NCI-H748 treated with DMSO at 0.1 percent for 48 hours (cell line): ENCODE measurements around the gene MAP3K13.

Experiments
- DNase-seq: peaks from one replicate; lab custom pipeline; 2025; lab: John Stamatoyannopoulos, UW

The MAP3K13 gene, protein sequence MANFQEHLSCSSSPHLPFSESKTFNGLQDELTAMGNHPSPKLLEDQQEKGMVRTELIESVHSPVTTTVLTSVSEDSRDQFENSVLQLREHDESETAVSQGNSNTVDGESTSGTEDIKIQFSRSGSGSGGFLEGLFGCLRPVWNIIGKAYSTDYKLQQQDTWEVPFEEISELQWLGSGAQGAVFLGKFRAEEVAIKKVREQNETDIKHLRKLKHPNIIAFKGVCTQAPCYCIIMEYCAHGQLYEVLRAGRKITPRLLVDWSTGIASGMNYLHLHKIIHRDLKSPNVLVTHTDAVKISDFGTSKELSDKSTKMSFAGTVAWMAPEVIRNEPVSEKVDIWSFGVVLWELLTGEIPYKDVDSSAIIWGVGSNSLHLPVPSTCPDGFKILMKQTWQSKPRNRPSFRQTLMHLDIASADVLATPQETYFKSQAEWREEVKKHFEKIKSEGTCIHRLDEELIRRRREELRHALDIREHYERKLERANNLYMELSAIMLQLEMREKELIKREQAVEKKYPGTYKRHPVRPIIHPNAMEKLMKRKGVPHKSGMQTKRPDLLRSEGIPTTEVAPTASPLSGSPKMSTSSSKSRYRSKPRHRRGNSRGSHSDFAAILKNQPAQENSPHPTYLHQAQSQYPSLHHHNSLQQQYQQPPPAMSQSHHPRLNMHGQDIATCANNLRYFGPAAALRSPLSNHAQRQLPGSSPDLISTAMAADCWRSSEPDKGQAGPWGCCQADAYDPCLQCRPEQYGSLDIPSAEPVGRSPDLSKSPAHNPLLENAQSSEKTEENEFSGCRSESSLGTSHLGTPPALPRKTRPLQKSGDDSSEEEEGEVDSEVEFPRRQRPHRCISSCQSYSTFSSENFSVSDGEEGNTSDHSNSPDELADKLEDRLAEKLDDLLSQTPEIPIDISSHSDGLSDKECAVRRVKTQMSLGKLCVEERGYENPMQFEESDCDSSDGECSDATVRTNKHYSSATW

DNA sequence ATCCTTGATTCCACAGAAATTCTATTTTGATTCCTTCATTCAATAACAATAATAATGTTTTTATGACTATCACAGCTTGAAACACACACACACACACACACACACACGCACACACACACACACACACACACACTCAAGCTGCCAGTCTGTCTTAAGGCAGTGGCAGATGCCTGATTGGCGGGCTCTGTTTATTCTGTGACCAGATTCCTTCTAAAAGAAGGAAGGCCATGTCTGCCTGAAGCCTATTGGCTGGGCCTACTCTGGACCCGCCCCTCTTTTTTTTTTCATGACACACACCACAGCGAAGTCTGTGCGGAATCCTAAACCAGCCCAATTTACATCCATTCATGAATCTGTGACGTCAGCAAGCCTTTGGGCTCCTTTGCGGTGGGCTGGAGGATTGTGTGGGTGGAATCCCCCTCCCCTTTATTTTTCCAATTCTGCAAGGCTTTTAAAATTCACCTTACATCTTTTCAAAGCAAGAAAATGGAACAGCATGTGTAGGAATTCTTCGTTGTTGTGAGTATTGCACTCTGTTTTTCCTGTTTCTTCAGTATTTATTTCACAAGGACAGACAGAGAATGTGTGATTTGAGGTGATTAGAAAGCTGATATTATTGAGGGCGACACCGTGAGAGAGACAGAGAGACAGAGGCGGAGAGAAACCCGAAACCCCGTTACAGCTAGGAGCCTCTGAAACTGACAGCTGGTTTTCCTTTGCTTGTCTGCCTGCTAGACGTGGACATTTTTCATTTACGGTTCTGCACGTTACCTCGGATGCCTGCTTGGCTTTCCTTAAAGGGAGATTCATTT lies at the start of gene MAP3K13:
Gene MAP3K13 (plus strand): TSS at position 287 of the 812 bp plus-strand sequence. CDS start 65,446 bp downstream, outside the sequence.
- peak; percentile 63 for DNase-seq

DNA sequence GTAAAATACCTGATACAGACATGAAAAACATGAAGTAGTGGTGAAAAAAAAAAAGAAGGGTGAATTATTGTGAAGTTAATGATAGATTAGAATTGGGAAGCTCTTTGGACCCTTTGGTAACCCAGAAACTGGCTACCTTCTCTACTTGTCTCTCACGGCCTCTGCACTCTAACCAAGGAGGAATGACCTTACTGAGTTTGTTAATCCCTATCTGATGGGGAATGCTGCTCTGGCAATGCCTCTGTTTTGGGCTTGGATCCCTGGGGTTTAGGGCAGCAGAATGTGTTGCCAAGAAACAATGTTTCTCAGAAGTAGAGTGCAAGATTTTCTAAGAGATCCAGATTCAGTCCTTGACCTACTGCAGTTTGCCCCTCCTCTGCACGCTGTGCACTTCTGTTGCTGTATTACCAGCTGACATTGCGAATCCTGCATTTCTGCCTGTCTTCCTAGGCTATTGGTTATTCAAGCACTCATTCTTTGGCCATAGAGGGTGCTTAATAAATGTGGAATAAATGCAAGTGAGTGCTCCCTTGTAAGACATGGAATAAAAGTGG lies 49.2 kb upstream of the MAP3K13 start:
- no peak for DNase-seq

DNA sequence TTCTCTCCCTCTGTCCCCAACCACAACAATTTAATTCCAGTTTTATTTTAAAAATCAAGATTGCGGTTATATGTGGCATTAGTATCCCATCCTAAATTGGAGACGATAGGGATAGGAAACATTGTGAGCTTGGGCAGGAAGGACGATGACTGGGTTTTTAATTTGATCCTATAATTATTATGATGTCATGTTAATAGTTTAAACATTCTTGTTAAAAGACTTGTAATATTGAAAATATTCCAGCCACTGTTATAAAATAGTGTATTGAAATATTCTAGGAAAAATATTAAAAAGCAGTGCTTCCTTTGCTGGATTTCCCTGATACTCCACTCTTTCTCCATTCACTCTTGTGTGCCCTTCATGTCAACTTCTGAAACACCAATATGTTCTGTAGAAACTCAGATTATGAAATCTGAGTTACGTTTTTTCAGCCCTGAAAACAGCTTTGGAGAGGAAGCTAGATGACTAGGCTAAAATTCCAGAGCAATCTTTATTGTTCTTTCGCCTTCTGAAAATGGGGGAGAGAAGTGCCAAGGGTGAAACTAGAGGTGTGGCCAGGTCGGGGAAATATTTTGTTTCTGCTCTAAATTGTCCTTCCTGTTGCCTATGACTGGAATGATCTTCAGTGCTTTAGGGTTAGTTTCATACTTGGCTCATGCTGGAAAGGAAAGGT lies 46.1 kb upstream of the MAP3K13 start:
- no peak for DNase-seq

DNA sequence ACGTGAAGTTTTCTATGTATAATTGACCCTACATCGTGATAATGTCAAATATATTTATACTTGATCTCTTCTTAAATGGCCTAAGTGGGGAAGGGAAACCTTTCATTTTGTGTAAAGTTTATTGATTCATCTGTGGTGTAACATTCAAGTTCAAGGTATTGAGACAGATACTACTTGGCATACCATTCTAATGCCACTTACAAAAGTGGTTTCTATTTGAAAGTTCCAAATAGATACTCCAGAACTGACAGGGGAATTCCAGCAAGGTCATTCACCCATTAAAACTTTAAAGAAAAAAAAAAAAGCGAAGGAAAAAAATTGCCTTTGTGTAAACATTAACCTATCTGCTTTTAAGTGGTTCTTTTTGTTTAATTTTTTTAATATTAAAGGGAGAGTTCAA lies 45.3 kb upstream of the MAP3K13 start:
- no peak for DNase-seq

DNA sequence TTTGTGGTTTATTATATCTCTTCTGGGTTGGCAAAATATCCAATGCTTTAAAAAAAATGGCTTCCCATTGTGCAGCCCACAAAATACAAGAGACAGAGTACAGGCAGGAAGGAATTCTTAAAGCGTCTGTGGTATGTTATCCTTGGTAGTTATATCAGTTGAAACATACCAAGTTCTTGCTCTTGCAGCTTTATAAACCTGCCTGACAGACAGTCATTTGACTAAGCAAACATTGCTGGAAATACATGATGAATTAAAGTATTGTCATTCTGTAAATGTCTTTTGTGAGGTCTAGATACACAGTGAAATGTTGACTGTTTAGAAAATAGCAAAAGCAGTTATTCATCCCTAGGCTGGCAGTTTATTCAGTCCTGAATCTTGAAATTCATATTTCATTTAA lies 44.8 kb upstream of the MAP3K13 start:
- no peak for DNase-seq

DNA sequence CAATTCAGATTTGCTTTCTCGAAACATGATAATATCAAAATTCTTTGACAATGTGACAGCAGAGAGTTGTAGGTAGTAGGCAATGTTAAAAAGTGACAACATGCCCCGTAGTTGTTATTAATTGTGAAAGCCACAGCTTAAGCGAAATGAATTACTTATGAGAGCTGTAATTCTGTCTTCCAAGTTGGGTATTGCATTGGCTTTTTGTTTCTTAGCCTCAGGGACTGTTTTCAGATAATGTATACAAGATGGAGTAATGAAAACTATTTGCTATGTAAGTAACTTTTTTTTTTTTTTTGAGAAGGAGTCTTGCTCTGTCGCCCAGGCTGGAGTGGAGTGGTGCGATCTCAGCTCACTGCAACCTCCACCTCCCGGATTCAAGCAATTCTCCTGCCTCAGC lies 43.1 kb upstream of the MAP3K13 start:
- DNase-seq: no peak

DNA sequence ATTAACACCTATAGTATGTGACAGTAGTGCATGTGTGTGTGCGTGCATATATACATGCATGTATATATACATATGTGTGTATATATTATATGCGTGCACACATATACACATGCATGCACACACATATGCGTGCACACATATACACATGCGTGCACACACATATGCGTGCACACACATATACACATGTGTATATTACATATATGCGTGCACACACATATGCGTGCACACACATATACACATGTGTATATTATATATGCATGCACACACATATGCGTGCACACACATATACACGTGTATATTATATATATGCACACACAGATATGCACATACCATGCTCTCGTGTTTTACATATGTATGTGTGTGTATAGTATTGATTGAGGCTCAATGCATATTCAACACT lies 42.0 kb upstream of the MAP3K13 start:
- DNase-seq: no peak

DNA sequence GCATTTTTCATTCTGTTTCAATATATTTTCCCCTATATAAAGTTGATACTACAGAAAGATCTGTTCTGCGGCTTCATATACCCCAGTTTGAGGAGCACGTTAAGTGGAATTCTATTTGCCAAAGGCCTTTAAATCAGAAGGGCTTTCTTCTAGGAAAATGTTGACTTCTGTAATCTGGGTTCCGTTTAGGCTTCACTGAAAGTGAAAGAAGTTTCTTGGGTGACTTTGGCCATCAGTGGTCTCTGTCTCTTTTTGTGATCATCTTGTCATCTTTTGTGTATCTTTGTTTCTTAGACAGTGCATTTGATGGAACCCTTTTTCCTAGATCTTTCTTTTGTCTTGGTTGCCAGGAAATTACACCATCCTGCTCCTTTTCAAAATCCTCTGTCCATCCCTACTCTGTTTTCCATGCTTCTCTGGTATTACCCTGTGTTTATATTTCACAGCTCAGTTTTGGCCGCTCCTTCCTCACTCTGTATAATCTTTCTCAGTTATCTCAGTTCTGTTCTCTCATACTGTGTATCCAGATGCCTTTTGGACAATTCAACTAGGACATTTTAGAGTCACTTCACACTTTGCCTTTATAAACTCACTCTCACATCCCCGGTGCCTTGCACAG lies 40.7 kb upstream of the MAP3K13 start:
- no peak for DNase-seq

DNA sequence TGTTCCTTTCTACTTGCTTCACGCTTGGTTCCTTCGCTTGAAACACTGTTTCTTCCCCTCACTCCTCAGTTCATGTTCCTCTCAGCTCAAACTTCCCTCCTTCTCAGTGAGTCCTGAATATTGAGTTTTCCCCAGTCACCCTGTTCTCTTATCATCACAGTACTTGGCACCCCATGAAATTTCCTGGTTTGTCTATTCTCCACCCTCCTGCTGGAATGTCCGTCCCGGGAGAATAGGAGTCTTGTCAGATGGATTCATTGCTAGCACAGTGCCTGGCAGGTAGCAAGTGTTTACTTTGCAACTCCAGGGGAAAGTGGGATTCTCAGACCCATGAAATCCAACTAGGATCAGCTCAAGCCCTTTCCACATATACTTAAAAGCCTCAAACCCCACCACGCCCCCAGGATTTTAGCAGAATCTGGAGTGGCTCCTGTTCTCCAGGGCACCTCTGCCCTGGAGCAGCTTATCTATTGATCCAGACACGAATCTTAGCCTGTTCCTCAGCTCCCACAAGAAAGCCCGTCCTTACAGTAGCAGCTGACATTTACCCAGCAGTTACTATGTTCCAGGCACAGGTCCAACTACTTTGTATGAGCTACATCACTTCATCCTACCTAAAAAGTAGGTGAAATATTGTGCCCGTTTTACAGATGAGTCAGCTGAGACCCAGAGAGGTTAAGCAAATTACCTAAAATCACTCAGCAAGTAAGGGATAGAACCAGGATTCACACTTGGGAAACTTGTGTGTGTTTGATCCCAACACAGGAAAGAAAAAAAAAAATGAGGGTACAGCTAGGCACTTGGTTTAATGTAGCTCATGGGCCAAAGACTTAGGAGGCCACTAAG lies 36.8 kb upstream of the MAP3K13 start:
- no peak for DNase-seq

DNA sequence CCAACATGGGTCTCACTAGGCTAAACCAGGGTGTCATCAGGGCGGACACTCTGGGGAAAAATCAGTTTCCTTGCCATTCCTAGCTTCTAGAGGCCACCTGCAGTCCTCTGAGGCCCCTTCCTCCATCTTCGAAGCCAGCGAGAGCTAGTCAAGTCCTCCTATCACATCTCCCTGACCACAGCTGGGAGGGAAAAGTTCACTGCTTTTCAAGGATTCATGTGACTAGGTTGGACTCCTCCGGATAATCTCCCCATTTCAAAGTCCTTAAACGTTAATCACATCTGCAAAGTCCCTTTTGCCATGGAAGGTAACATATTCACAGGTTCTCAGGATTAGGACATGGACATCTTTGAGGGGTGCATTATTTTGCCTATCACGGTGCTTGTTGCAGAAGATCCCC lies 35.9 kb upstream of the MAP3K13 start:
- no peak for DNase-seq

DNA sequence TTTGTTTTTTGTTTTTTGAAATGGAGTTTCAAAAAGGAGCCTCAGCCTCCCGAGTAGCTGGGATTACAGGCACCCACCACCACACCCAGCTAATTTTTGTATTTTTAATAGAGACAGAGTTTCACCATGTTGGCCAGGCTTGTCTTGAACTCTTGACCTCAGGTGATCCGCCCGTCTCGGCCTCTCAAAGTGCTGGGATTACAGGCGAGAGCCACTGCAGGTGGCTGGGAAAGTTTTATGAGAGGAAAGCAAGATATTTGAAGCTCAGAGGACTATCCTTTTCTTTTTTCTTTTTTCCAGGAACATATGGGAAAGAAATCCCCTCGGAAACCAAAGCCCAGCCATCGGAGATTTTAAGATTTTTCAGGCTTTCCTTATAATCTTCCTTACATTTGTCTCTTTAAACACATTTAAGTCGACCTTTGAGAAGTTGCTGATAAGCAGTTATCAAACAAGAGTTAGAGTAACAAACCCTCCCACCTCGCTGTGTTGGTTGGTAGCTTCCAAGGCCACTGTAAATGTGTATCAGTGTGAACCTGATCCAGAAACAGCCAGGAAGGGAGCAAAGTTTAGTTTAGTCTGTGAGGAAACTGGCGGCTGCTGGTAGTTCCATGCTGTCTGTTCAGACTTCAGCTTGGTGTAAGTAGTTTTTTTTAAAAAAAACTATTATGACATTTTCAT lies 34.5 kb upstream of the MAP3K13 start:
- no peak for DNase-seq

DNA sequence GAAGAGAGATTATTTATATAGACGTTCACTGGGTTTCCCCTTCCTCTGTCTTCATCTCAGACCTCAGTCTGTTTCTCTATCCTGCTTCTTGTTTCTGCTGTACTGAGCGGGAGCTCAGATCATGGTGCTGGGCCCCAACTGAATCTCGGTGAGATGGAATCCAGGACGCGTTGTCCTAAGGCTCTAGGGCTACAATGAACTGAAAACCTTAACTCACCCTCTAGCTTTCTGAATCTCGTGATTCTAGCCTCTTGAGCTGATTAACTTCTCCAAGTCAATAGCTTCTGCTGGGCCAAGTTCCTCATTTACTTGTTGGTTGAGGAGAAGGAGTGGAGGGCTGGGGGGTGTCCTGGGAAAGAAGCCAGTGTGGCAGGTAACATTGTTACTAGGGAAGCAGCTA lies 32.7 kb upstream of the MAP3K13 start:
- DNase-seq: no peak

DNA sequence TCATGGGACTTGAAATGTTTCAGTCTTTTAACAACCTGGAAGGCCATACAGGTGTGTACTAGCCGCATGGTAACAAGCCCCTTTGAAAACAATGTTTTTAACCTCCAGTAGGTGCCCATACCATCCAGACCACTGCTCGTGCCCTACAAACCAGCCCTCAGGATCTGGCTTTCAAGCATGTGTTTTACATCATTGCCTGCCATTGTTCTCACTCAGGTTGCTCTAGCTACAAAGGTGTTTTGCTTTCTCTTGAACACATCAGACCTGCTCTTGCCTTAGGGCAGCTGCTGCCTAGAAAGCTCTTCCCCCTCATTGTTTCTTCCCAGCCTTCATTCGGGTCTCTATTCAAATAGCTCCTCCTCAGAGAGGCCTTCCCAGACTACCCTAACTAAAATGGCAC lies 32.3 kb upstream of the MAP3K13 start:
- no peak for DNase-seq

DNA sequence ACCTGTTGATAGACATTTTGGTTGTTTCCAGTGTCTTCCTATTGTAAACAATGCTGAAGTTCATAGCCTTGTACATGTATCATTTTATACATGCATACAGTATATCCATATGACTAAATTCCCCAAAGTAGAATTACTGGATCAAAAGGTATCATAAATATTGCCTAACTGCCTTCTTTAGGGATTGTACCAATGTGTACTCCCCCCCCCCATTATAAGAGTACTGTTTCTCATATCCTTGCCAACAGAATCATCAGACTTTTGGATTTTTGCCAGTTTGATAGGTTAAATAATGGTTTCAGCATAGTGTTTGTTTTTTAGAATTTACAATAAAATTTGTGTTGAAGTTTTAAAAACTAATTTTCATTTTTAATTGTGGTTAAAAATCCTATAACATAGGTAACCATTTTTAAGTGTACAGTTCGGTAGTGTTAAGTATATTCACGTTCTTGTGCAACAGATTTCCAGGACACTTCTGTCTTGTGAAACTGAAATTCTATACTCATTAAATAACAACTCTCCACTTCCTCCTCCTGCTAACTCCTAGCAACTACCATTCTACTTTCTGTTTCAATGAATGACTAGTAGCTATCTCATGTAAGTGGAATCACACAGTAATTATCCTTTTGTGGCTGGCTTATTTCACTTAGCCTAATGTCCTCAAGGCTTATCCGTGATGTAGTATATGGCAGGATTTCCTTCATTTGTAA lies 30.8 kb upstream of the MAP3K13 start:
- DNase-seq: peak; percentile 82

DNA sequence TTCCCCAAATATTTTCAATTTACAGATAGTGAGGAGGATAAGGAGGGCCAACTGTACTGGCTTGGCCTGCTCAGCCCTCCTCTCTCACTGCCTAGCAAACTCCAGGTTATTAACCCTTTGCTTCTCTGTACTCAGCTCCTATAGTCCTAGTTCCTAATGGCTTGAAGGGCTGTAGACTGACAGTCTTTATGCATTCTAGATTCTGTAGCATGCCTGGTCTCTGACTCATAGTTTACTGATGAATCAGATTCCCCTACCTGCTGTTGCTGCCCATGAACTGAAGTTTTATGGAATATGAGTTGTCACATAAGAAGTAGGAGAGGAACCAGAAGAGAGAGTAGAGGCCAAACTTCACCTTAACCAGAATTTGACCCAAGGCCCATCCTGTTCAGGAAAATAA lies 27.1 kb upstream of the MAP3K13 start:
- no peak for DNase-seq

DNA sequence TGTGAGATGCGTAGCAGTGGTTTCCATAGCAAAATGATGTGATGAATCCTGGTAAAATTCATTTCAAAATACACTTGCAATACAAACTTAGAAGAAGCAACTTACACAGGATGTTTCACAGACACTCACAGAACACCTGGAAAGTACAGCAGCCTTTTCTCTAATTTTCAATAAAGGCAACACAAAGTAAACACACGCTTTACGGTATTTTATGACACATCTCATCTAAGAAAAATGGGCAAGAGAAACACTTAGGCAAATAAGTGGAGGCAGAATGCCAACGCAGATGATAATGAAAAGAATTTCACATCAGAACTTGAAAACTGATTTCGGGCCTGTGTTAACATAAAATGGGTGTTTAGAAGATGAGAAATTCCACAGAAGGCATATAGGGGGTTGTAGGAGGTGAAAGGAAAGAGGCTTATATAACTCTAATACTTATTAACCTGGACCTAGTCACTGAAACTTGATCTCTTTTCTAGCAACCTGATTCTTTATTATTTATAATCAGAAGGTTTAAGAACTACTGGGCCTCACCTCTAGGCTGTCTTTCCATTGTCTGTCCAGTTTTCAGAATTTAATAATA lies 25.6 kb upstream of the MAP3K13 start:
- no peak for DNase-seq

DNA sequence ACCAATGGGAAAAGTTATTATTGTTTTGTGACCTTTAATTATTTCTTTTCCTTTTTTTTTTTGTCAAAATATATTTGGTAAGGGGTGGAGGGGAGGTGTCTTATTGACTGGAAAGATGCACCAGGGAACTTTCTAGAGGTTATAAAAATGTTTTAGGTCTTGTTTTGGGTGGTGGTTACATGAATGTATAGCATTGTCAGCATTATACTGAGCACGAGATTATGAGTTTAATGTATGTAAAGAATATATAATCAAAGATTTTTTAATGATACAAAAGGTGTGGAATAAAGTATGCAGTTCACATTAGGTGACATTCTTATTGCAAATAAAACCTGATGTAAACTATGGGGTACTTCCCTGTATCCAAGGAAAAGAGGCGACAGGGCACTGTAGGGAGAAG lies 23.0 kb upstream of the MAP3K13 start:
- DNase-seq: no peak

DNA sequence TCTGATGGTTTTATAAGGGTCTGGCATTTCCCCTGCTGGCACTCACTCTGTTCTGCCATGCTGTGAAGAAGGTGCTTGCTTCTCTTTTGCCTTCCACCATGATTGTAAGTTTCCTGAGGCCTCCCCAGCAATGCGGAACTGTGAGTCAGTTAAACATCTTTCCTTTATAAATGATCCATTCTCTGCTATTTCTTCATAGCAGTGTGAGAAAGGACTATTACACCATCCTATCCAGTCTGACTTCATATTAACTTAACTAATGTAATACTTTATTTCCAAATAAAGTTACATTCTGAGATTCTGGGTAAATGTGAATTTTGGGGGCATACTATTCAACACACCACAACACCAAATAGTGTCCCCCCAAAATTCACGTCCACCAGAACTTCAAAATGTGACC lies 22.2 kb upstream of the MAP3K13 start:
- no peak for DNase-seq
